GM12878 (cell line): ENCODE measurements around the gene RAB28.

ENCODE experiments used
- ATF3 ChIP-seq: IDR thresholded peaks from 2 replicates; pipeline ENCODE4 v1.6.1; 2011; ENCODE audit warnings: low read depth, mild to moderate bottlenecking, low read length, moderate library complexity, borderline replicate concordance; ENCODE audit errors: extremely low read depth
- CBX5 ChIP-seq: sonication (generic); IDR thresholded peaks from 2 replicates; pipeline ENCODE4 v1.6.1; 2016; ENCODE audit warnings: low read depth, moderate library complexity, mild to moderate bottlenecking, inconsistent platforms
- JUNB ChIP-seq: IDR thresholded peaks from 2 replicates; pipeline ENCODE4 v1.6.1; 2016; ENCODE audit warnings: antibody characterized with exemption, mild to moderate bottlenecking
- MAX ChIP-seq: IDR thresholded peaks from 2 replicates; pipeline ENCODE4 v1.6.1; 2012; ENCODE audit warnings: low read depth, low read length, improper control_type of control experiment
- SRF ChIP-seq, 2 experiments: IDR thresholded peaks; 2 replicates each; pipeline ENCODE4 v1.6.1; 2011; ENCODE audit warnings: low read depth in 2 of 2, low read length in 2 of 2, mild to moderate bottlenecking in 1 of 2, moderate library complexity in 1 of 2
- ZNF274 ChIP-seq: IDR thresholded peaks from one replicate; pipeline ENCODE4 v1.8.0; 2011; ENCODE audit not compliant: insufficient read length, insufficient read depth

DNA sequence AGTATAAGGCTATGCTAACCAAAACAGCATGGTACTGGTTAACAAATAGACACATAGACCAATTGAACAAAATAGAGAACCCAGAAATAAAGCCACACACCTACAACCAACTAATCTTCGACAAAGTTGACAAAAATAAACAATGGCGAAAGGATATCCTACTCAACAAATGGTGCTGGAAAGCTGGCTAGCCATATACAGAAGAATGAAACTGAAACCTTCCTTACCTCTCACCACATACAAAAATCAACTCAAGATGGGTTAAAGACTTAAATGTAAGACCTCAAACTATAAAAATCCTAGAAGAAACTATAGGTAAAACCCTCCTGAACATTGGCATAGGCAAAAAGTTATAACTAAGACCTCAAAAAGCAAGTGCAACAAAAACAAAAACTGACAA, 47.2 kb downstream of the RAB28 start:
- TF ChIP-seq ZNF274 (no peak), MAX (no peak), ATF3 (no peak), JUNB (no peak), SRF (IDR thresholded peaks at IDR 0.05; ENCODE audit: low read depth in 2 of 2, low read length in 2 of 2) (no peak), CBX5 (no peak)
